ENCODE data around the gene CCT4. TPM values are rescaled to one million over a fixed set of nuclear protein-coding genes. Genes with fewer than 3 reads are reported as not detected.

The CCT4 gene
- polyA plus RNA-seq (2013, experiment 1 of 2) = 125 TPM
- 136 TPM for polyA plus RNA-seq (2013, experiment 2 of 2)

GRCh38 chr2:61888267-61889055, at the start of gene CCT4:
TSS of gene CCT4 (minus strand) at chr2:61888656. CDS start at chr2:61888507, 149 bp downstream.
- peak within 1 kb of the TSS; percentile 71 for H3K4me2 ChIP-seq (ENCODE audit: low read length, poor library complexity, severe bottlenecking)
- H3K27ac ChIP-seq (ENCODE audit: low read length, poor library complexity, severe bottlenecking) = peak within 1 kb of the TSS; percentile 91
- peaks cover 10% of the 10 kb centered on the region for H3K4me1 ChIP-seq (ENCODE audit: control insufficient read depth, insufficient read depth, low read depth, low read length)
- peak within 1 kb of the TSS; percentile 83 for H2BK15ac ChIP-seq (ENCODE audit: low read depth, poor library complexity, severe bottlenecking)
- H4K8ac ChIP-seq (ENCODE audit: low read length) = peak within 1 kb of the TSS; percentile 98
- H3K4me3 ChIP-seq (ENCODE audit: insufficient read depth in 1 of 2, low read depth in 1 of 2, low read length in 2 of 2) = peak within 1 kb of the TSS; percentile 93 to 95
- H2BK5ac ChIP-seq (ENCODE audit: low read depth, low read length, poor library complexity, severe bottlenecking) = peak within 1 kb of the TSS; percentile 99
- peak within 1 kb of the TSS; percentile 81 to 90 for H3K4ac ChIP-seq (ENCODE audit: low read depth in 1 of 2, low read length in 2 of 2)
- peak within 1 kb of the TSS; percentile 95 for H2AFZ ChIP-seq (ENCODE audit: low read depth, low read length)
- peaks cover 11 to 18% of the 10 kb centered on the region in 2 experiments for H3K36me3 ChIP-seq (ENCODE audit: control insufficient read depth in 1 of 2, insufficient read depth in 2 of 2, low read depth in 1 of 2, low read length in 2 of 2)
- peak within 1 kb of the TSS; percentile 96 for H4K91ac ChIP-seq (ENCODE audit: low read length)
- H3K9ac ChIP-seq (ENCODE audit: low read length) = peak within 1 kb of the TSS; percentile 97
- H2AK5ac ChIP-seq (ENCODE audit: low read length, severe bottlenecking) = peak within 1 kb of the TSS; percentile 92
- peak within 1 kb of the TSS in 1 of 2 experiments; percentile 10 for H2BK12ac ChIP-seq (ENCODE audit: low read length in 2 of 2)
- H3K14ac ChIP-seq (ENCODE audit: low read length in 2 of 2) = peak within 1 kb of the TSS; percentile 69 to 74
- no peaks in the 10 kb centered on the region for H3K27me3 ChIP-seq (ENCODE audit: control insufficient read depth in 1 of 2, insufficient read depth in 1 of 2, low read length in 2 of 2)
- peak within 1 kb of the TSS; percentile 94 to 99 for H3K18ac ChIP-seq (ENCODE audit: low read depth in 1 of 2, low read length in 2 of 2)
- peak; percentile 88 for DNase-seq
- peaks cover 3% of the 10 kb centered on the region for H3K79me1 ChIP-seq (replicated peaks; ENCODE audit: low read length, poor library complexity, severe bottlenecking)
- peak within 1 kb of the TSS; percentile 49 for H2BK120ac ChIP-seq (ENCODE audit: low read depth, low read length)
- WGBS = 2% methylated on average over 67 of the region's 74 CpGs
- no peaks in the 10 kb centered on the region for H3K9me3 ChIP-seq (ENCODE audit: control insufficient read depth, low read length)
- no peak within 1 kb of the TSS for H3K23ac ChIP-seq (ENCODE audit: low read length in 2 of 2)

- H2BK5ac ChIP-seq (ENCODE audit: low read depth, low read length, poor library complexity, severe bottlenecking) = no peak overlapping the region
- no peak overlapping the region for H2AK5ac ChIP-seq (ENCODE audit: low read length, severe bottlenecking)
- H2BK12ac ChIP-seq (ENCODE audit: low read length in 2 of 2) = no peak overlapping the region
- no peak overlapping the region for H4K8ac ChIP-seq (ENCODE audit: low read length)
- peaks cover 16% of the 10 kb centered on the region for H3K79me1 ChIP-seq (replicated peaks; ENCODE audit: low read length, poor library complexity, severe bottlenecking)
- H3K9me3 ChIP-seq (ENCODE audit: control insufficient read depth, low read length) = no peaks in the 10 kb centered on the region
- no peak for DNase-seq
- H3K4ac ChIP-seq (ENCODE audit: low read depth in 1 of 2, low read length in 2 of 2) = no peak overlapping the region
- no peak overlapping the region for H2BK120ac ChIP-seq (ENCODE audit: low read depth, low read length)
- H3K36me3 ChIP-seq (ENCODE audit: control insufficient read depth in 1 of 2, insufficient read depth in 2 of 2, low read depth in 1 of 2, low read length in 2 of 2) = no peaks in the 10 kb centered on the region
- no peak overlapping the region for H3K14ac ChIP-seq (ENCODE audit: low read length in 2 of 2)
- H2BK15ac ChIP-seq (ENCODE audit: low read depth, poor library complexity, severe bottlenecking) = no peak overlapping the region
- no peak overlapping the region for H3K4me2 ChIP-seq (ENCODE audit: low read length, poor library complexity, severe bottlenecking)
- no peaks in the 10 kb centered on the region for H3K27me3 ChIP-seq (ENCODE audit: control insufficient read depth in 1 of 2, insufficient read depth in 1 of 2, low read length in 2 of 2)
- no peaks in the 10 kb centered on the region for H3K4me1 ChIP-seq (ENCODE audit: control insufficient read depth, insufficient read depth, low read depth, low read length)
- no peak overlapping the region for H3K18ac ChIP-seq (ENCODE audit: low read depth in 1 of 2, low read length in 2 of 2)
- no peak overlapping the region for H3K23ac ChIP-seq (ENCODE audit: low read length in 2 of 2)
- 91% methylated on average over 5 of the region's 5 CpGs for WGBS
- no peak overlapping the region for H3K27ac ChIP-seq (ENCODE audit: low read length, poor library complexity, severe bottlenecking)
- H3K4me3 ChIP-seq (ENCODE audit: insufficient read depth in 1 of 2, low read depth in 1 of 2, low read length in 2 of 2) = no peak overlapping the region
- H2AFZ ChIP-seq (ENCODE audit: low read depth, low read length) = no peak overlapping the region
- no peak overlapping the region for H3K9ac ChIP-seq (ENCODE audit: low read length)
- no peak overlapping the region for H4K91ac ChIP-seq (ENCODE audit: low read length)
These were observed 49.4 kb upstream of the CCT4 start for GRCh38 chr2:61937886-61938285.

GRCh38 chr2:61937098-61937497, 48.6 kb upstream of the CCT4 start:
- Histone ChIP-seq H3K27ac (ENCODE audit: low read length, poor library complexity, severe bottlenecking) (no peak overlapping the region), H4K8ac (ENCODE audit: low read length) (no peak overlapping the region), H3K36me3 (ENCODE audit: control insufficient read depth in 1 of 2, insufficient read depth in 2 of 2, low read depth in 1 of 2, low read length in 2 of 2) (no peaks in the 10 kb centered on the region), H3K4me2 (ENCODE audit: low read length, poor library complexity, severe bottlenecking) (no peak overlapping the region), H3K4me3 (ENCODE audit: insufficient read depth in 1 of 2, low read depth in 1 of 2, low read length in 2 of 2) (no peak overlapping the region), H3K18ac (ENCODE audit: low read depth in 1 of 2, low read length in 2 of 2) (no peak overlapping the region), H3K4ac (ENCODE audit: low read depth in 1 of 2, low read length in 2 of 2) (no peak overlapping the region), H2BK5ac (ENCODE audit: low read depth, low read length, poor library complexity, severe bottlenecking) (no peak overlapping the region), H3K23ac (ENCODE audit: low read length in 2 of 2) (no peak overlapping the region), H3K27me3 (ENCODE audit: control insufficient read depth in 1 of 2, insufficient read depth in 1 of 2, low read length in 2 of 2) (no peaks in the 10 kb centered on the region), H2AFZ (ENCODE audit: low read depth, low read length) (no peak overlapping the region), H4K91ac (ENCODE audit: low read length) (no peak overlapping the region), H3K4me1 (ENCODE audit: control insufficient read depth, insufficient read depth, low read depth, low read length) (no peaks in the 10 kb centered on the region), H3K14ac (ENCODE audit: low read length in 2 of 2) (no peak overlapping the region), H2AK5ac (ENCODE audit: low read length, severe bottlenecking) (no peak overlapping the region), H2BK12ac (ENCODE audit: low read length in 2 of 2) (no peak overlapping the region), H2BK120ac (ENCODE audit: low read depth, low read length) (no peak overlapping the region), H3K79me1 (replicated peaks; ENCODE audit: low read length, poor library complexity, severe bottlenecking) (peaks cover 20% of the 10 kb centered on the region), H2BK15ac (ENCODE audit: low read depth, poor library complexity, severe bottlenecking) (no peak overlapping the region), H3K9ac (ENCODE audit: low read length) (no peak overlapping the region), H3K9me3 (ENCODE audit: control insufficient read depth, low read length) (no peaks in the 10 kb centered on the region)
- DNase-seq = no peak
- 100% methylated on average over 2 of the region's 3 CpGs for WGBS

GRCh38 chr2:61928826-61929461, 40.5 kb upstream of the CCT4 start:
- peak; percentile 29 for DNase-seq
- H3K4ac ChIP-seq (ENCODE audit: low read depth in 1 of 2, low read length in 2 of 2) = no peak overlapping the region
- H3K4me2 ChIP-seq (ENCODE audit: low read length, poor library complexity, severe bottlenecking) = peak overlapping the region; percentile 24
- no peak overlapping the region for H2AFZ ChIP-seq (ENCODE audit: low read depth, low read length)
- H3K14ac ChIP-seq (ENCODE audit: low read length in 2 of 2) = no peak overlapping the region
- H3K23ac ChIP-seq (ENCODE audit: low read length in 2 of 2) = no peak overlapping the region
- H2AK5ac ChIP-seq (ENCODE audit: low read length, severe bottlenecking) = no peak overlapping the region
- peaks cover 0 to 11% of the 10 kb centered on the region in 2 experiments for H3K36me3 ChIP-seq (ENCODE audit: control insufficient read depth in 1 of 2, insufficient read depth in 2 of 2, low read depth in 1 of 2, low read length in 2 of 2)
- no peak overlapping the region for H2BK120ac ChIP-seq (ENCODE audit: low read depth, low read length)
- H3K18ac ChIP-seq (ENCODE audit: low read depth in 1 of 2, low read length in 2 of 2) = no peak overlapping the region
- H2BK12ac ChIP-seq (ENCODE audit: low read length in 2 of 2) = no peak overlapping the region
- H3K79me1 ChIP-seq (replicated peaks; ENCODE audit: low read length, poor library complexity, severe bottlenecking) = peaks cover 26% of the 10 kb centered on the region
- H4K91ac ChIP-seq (ENCODE audit: low read length) = no peak overlapping the region
- H4K8ac ChIP-seq (ENCODE audit: low read length) = no peak overlapping the region
- H3K4me3 ChIP-seq (ENCODE audit: insufficient read depth in 1 of 2, low read depth in 1 of 2, low read length in 2 of 2) = no peak overlapping the region
- peak overlapping the region; percentile 38 for H2BK5ac ChIP-seq (ENCODE audit: low read depth, low read length, poor library complexity, severe bottlenecking)
- H2BK15ac ChIP-seq (ENCODE audit: low read depth, poor library complexity, severe bottlenecking) = no peak overlapping the region
- H3K9me3 ChIP-seq (ENCODE audit: control insufficient read depth, low read length) = no peaks in the 10 kb centered on the region
- H3K27me3 ChIP-seq (ENCODE audit: control insufficient read depth in 1 of 2, insufficient read depth in 1 of 2, low read length in 2 of 2) = no peaks in the 10 kb centered on the region
- H3K27ac ChIP-seq (ENCODE audit: low read length, poor library complexity, severe bottlenecking) = peak overlapping the region; percentile 89
- H3K9ac ChIP-seq (ENCODE audit: low read length) = no peak overlapping the region
- WGBS = 96% methylated on average over 4 of the region's 5 CpGs
- peaks cover 1% of the 10 kb centered on the region for H3K4me1 ChIP-seq (ENCODE audit: control insufficient read depth, insufficient read depth, low read depth, low read length)

Measured in mesenchymal stem cell (in vitro differentiated cells and primary cell).